Measurements from ENCODE around the gene KDM1A. TPM values are rescaled to one million over a fixed set of nuclear protein-coding genes. Genes with fewer than 3 reads are reported as not detected.

Gene KDM1A
- total RNA-seq, 1 experiment from 2014 or later = 162 TPM

DNA sequence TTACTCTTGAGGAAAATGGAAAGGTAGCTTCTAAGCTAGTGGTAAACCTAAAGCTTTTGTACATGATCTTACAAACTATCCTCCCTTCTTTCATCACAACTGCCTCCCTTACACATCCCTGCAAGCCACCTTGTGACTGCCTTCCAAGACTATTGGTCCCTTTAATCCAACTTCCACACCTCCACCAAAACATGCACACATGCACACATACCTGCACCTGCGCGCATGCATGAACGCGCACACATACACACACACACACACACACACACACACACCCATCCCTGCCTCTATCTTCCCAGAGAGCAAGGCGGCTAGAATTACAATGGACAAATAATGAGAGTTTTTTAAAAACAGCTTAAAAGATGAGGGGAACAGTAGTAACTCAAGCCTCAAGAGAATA, 91.1 kb downstream of the KDM1A start:
- Histone ChIP-seq H3K27ac (ENCODE audit: low read depth, low read length) (no peak overlapping the region), H3K9ac (ENCODE audit: low read length) (no peak overlapping the region), H3K27me3 (ENCODE audit: insufficient read depth, low read length) (no peaks in the 10 kb centered on the region), H3K9me2 (ENCODE audit: insufficient read depth) (no peaks in the 10 kb centered on the region), H3K79me2 (ENCODE audit: insufficient read depth, low read length) (peaks cover 37% of the 10 kb centered on the region; the same call in 1 of the 2 replicates), H3K36me3 (ENCODE audit: control insufficient read depth in 1 of 2, insufficient read depth in 2 of 2, low read length in 2 of 2) (peaks cover 0 to 9% of the 10 kb centered on the region in 2 experiments; a peak in 2 of 4 replicates), H3K4me3 (replicated peaks in 1 of 2; ENCODE audit: low read depth in 1 of 2, low read length in 2 of 2) (no peak overlapping the region), H3K4me1 (ENCODE audit: control insufficient read depth in 1 of 2, insufficient read depth in 2 of 2, low read length in 2 of 2) (peaks cover 26 to 53% of the 10 kb centered on the region in 2 experiments), H4K20me1 (ENCODE audit: insufficient read depth) (no peaks in the 10 kb centered on the region), H3K9me3 (ENCODE audit: control insufficient read depth in 1 of 2, insufficient read depth in 1 of 2, low read depth in 1 of 2, low read length in 2 of 2) (no peaks in the 10 kb centered on the region), H3K4me2 (ENCODE audit: low read length) (peak overlapping the region; percentile 65), H2AFZ (ENCODE audit: low read depth, low read length, poor library complexity, severe bottlenecking) (no peak overlapping the region)
- ATAC-seq (peak; percentile 9; the same call in 1 of the 2 replicates), DNase-seq (ENCODE audit: low read depth, low spot score) (no peak)
- BruUV-seq (replicated peaks) = no TSS peak
- CTCF ChIA-PET = interaction anchor here (0.8 to 1.4 kb wide), 2 partner anchors 11 to 74 kb away, joined by 3 to 6 read pairs; no protein-coding TSS in a partner anchor
- POLR2A ChIA-PET = interaction anchor here (0.7 kb wide), 1 partner anchor 159 kb away, joined by 3 read pairs; no protein-coding TSS in a partner anchor
- RAD21 ChIA-PET (ENCODE audit: low non-redundant PET in 1 of 2, low total read pairs in 2 of 2, uncharacterized antibody in 2 of 2, unreplicated experiment in 2 of 2) = interaction anchor here in 1 of 2 experiments (1.0 kb wide), 1 partner anchor 74 kb away, joined by 3 read pairs; no protein-coding TSS in a partner anchor
- TF ChIP-seq, protein P1, sequence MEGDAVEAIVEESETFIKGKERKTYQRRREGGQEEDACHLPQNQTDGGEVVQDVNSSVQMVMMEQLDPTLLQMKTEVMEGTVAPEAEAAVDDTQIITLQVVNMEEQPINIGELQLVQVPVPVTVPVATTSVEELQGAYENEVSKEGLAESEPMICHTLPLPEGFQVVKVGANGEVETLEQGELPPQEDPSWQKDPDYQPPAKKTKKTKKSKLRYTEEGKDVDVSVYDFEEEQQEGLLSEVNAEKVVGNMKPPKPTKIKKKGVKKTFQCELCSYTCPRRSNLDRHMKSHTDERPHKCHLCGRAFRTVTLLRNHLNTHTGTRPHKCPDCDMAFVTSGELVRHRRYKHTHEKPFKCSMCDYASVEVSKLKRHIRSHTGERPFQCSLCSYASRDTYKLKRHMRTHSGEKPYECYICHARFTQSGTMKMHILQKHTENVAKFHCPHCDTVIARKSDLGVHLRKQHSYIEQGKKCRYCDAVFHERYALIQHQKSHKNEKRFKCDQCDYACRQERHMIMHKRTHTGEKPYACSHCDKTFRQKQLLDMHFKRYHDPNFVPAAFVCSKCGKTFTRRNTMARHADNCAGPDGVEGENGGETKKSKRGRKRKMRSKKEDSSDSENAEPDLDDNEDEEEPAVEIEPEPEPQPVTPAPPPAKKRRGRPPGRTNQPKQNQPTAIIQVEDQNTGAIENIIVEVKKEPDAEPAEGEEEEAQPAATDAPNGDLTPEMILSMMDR (IDR thresholded peaks at IDR 0.05 in 2 of 3, conservative IDR thresholded peaks at IDR 0.05 in 1 of 3; ENCODE audit: borderline replicate concordance in 1 of 3, insufficient read depth in 1 of 3, low read depth in 2 of 3, low read length in 2 of 3) = no peak
- intact Hi-C loops (cut with micrococcal nuclease) = no loop called here

DNA sequence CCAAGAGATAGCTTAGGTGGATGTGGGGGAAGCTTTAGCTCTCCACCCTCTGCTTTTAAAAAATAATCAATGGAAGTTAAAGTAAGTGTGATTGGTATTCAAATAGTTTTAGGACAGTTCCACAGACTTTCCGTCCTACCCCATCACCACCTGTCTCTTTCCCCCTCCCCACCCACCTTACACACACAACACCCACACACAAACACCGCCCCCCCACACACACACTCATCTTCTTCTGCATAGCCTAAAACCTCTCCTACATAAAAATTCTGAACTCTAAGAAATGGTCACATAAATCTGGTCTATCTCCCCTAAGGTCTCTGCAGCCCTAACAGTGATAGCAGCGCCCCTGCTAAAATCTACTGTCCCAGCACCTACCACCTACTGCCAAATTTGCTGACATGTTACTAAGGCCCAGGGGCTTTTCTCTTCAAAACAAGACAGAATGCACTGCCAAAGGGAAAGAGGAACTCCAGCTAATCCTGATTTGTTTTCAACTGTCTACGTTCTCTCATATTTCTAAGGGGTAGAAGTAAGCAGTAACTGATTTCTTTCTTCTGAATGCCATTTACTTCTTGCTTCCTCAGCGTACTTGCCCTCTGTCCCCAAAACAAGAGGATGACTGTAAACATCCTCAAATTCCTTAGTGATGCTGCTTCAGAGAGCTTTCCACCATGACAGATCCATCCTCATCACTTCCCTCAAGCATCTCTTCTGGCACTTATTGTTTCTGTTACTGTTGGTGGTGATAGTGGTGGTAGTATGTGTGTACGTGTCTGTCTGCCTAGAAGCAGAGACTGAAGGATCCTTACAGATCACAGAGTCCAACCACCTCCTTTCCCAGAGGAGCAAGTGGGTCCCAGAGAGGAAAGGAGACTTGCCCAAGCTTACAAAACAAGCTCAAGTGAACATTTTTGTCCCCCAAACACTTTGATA, 92.6 kb downstream of the KDM1A start:
- H3K9ac ChIP-seq (ENCODE audit: low read length) = no peak overlapping the region
- no peak overlapping the region for H2AFZ ChIP-seq (ENCODE audit: low read depth, low read length, poor library complexity, severe bottlenecking)
- intact Hi-C loops (cut with micrococcal nuclease) = no loop called here
- no peak overlapping the region for H3K4me2 ChIP-seq (ENCODE audit: low read length)
- ChIA-PET RAD21 (ENCODE audit: low non-redundant PET in 1 of 2, low total read pairs in 2 of 2, uncharacterized antibody in 2 of 2, unreplicated experiment in 2 of 2) (no interaction called here), CTCF (interaction anchor here (1.1 kb wide), 1 partner anchor 73 kb away, joined by 4 read pairs; no protein-coding TSS in a partner anchor), POLR2A (interaction anchor here (0.6 kb wide), 1 partner anchor 252 kb away, joined by 4 read pairs; no protein-coding TSS in a partner anchor)
- peaks cover 41% of the 10 kb centered on the region; the same call in 1 of the 2 replicates for H3K79me2 ChIP-seq (ENCODE audit: insufficient read depth, low read length)
- peaks cover 2% of the 10 kb centered on the region; the same call in 1 of the 2 replicates for H4K20me1 ChIP-seq (ENCODE audit: insufficient read depth)
- no peak overlapping the region for H3K4me3 ChIP-seq (replicated peaks in 1 of 2; ENCODE audit: low read depth in 1 of 2, low read length in 2 of 2)
- no TSS peak for BruUV-seq (replicated peaks)
- H3K36me3 ChIP-seq (ENCODE audit: control insufficient read depth in 1 of 2, insufficient read depth in 2 of 2, low read length in 2 of 2) = peaks cover 0 to 9% of the 10 kb centered on the region in 2 experiments; a peak in 1 of 4 replicates
- no peaks in the 10 kb centered on the region for H3K9me3 ChIP-seq (ENCODE audit: control insufficient read depth in 1 of 2, insufficient read depth in 1 of 2, low read depth in 1 of 2, low read length in 2 of 2)
- H3K9me2 ChIP-seq (ENCODE audit: insufficient read depth) = no peaks in the 10 kb centered on the region
- no peak for ATAC-seq
- no peaks in the 10 kb centered on the region for H3K27me3 ChIP-seq (ENCODE audit: insufficient read depth, low read length)
- no peak for DNase-seq (ENCODE audit: low read depth, low spot score)
- H3K4me1 ChIP-seq (ENCODE audit: control insufficient read depth in 1 of 2, insufficient read depth in 2 of 2, low read length in 2 of 2) = peaks cover 26 to 53% of the 10 kb centered on the region in 2 experiments
- H3K27ac ChIP-seq (ENCODE audit: low read depth, low read length) = no peak overlapping the region
- TF ChIP-seq SP1 (IDR thresholded peaks at IDR 0.05; ENCODE audit: low read depth) = no peak
- no peak for TF ChIP-seq FOSL1 (IDR thresholded peaks at IDR 0.05; ENCODE audit: low read depth)
- TF ChIP-seq, protein P2, sequence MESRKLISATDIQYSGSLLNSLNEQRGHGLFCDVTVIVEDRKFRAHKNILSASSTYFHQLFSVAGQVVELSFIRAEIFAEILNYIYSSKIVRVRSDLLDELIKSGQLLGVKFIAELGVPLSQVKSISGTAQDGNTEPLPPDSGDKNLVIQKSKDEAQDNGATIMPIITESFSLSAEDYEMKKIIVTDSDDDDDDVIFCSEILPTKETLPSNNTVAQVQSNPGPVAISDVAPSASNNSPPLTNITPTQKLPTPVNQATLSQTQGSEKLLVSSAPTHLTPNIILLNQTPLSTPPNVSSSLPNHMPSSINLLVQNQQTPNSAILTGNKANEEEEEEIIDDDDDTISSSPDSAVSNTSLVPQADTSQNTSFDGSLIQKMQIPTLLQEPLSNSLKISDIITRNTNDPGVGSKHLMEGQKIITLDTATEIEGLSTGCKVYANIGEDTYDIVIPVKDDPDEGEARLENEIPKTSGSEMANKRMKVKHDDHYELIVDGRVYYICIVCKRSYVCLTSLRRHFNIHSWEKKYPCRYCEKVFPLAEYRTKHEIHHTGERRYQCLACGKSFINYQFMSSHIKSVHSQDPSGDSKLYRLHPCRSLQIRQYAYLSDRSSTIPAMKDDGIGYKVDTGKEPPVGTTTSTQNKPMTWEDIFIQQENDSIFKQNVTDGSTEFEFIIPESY (IDR thresholded peaks at IDR 0.05; ENCODE audit: extremely low read depth, insufficient replicate concordance, low read length) = no peak
- no peak for TF ChIP-seq ELF1 (IDR thresholded peaks at IDR 0.05; ENCODE audit: borderline replicate concordance, low read depth)
- TF ChIP-seq JUND (IDR thresholded peaks at IDR 0.05) = no peak
- TF ChIP-seq, protein P3, sequence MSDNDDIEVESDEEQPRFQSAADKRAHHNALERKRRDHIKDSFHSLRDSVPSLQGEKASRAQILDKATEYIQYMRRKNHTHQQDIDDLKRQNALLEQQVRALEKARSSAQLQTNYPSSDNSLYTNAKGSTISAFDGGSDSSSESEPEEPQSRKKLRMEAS (IDR thresholded peaks at IDR 0.05) = no peak
